ENCODE measurements around the gene ESRP2.

ESRP2 gene

GRCh38 chr16:68264128-68265077 is 28.5 kb upstream of the ESRP2 start, which contains the start of gene SLC7A6:
SLC7A6 (plus strand) TSS chr16:68264526; CDS start chr16:68274727, 10,201 bp downstream.
- DNase-seq (ENCODE audit: insufficient read length, low spot score) (peak; percentile 87), FAIRE-seq (peak; percentile 64)

- no peak for DNase-seq (ENCODE audit: insufficient read length, low spot score)
- FAIRE-seq, result peak; percentile 35
Observed at GRCh38 chr16:68263559-68264127, 27.7 kb upstream of the ESRP2 start.

GRCh38 chr16:68259007-68259825 is 23.3 kb upstream of the ESRP2 start:
- no peak for FAIRE-seq
- no peak for DNase-seq (ENCODE audit: insufficient read length, low spot score)

- FAIRE-seq (peak; percentile 42), DNase-seq (ENCODE audit: insufficient read length, low spot score) (no peak)
Observed at GRCh38 chr16:68257906-68258800, 22.2 kb upstream of the ESRP2 start.

- FAIRE-seq (peak; percentile 88), DNase-seq (ENCODE audit: insufficient read length, low spot score) (peak; percentile 75)
Observed at GRCh38 chr16:68257251-68257905, 21.5 kb upstream of the ESRP2 start.

- FAIRE-seq (no peak), DNase-seq (ENCODE audit: insufficient read length, low spot score) (no peak)
Observed at GRCh38 chr16:68255712-68256111, 19.8 kb upstream of the ESRP2 start.

- no peak for FAIRE-seq
- no peak for DNase-seq (ENCODE audit: insufficient read length, low spot score)
Observed at GRCh38 chr16:68253721-68254120, 17.8 kb upstream of the ESRP2 start.

- FAIRE-seq, result no peak
- no peak for DNase-seq (ENCODE audit: insufficient read length, low spot score)
Observed at GRCh38 chr16:68252383-68252782, 16.5 kb upstream of the ESRP2 start.

- FAIRE-seq (no peak), DNase-seq (ENCODE audit: insufficient read length, low spot score) (no peak)
Observed at GRCh38 chr16:68251832-68252231, 15.9 kb upstream of the ESRP2 start.

- DNase-seq (ENCODE audit: insufficient read length, low spot score), result no peak
- no peak for FAIRE-seq
Observed at GRCh38 chr16:68250951-68251350, 15.0 kb upstream of the ESRP2 start.

- DNase-seq (ENCODE audit: insufficient read length, low spot score) (no peak), FAIRE-seq (no peak)
Observed at GRCh38 chr16:68249371-68249770, 13.4 kb upstream of the ESRP2 start.

GRCh38 chr16:68247932-68248331 is 12.0 kb upstream of the ESRP2 start:
- DNase-seq (ENCODE audit: insufficient read length, low spot score), result no peak
- no peak for FAIRE-seq

GRCh38 chr16:68247400-68247799 is 11.5 kb upstream of the ESRP2 start:
- no peak for DNase-seq (ENCODE audit: insufficient read length, low spot score)

GRCh38 chr16:68246666-68247065 is 10.7 kb upstream of the ESRP2 start:
- no peak for DNase-seq (ENCODE audit: insufficient read length, low spot score)
- no peak for FAIRE-seq

More at GRCh38 chr16:68247400-68247799, 11.5 kb upstream of the ESRP2 start:
- FAIRE-seq, result no peak

- no peak for DNase-seq (ENCODE audit: insufficient read length, low spot score)
- no peak for FAIRE-seq
Observed at GRCh38 chr16:68246121-68246520, 10.2 kb upstream of the ESRP2 start.

- FAIRE-seq, result peak; percentile 97
- peak; percentile 88 for DNase-seq (ENCODE audit: insufficient read length, low spot score)
Observed at GRCh38 chr16:68244903-68245853, 9.3 kb upstream of the ESRP2 start, which contains the start of gene PLA2G15. PLA2G15 (plus strand) TSS chr16:68245373; CDS start chr16:68245427, 54 bp downstream.

- FAIRE-seq (no peak), DNase-seq (ENCODE audit: insufficient read length, low spot score) (no peak)
Observed at GRCh38 chr16:68244481-68244902, 8.6 kb upstream of the ESRP2 start.
